OCI-LY7 (cell line): Measurements from ENCODE around the gene SPACDR. TPM values are rescaled to one million over a fixed set of nuclear protein-coding genes. Genes with fewer than 3 reads are reported as not detected.

ENCODE experiments used
- BruUV-seq: library from RNA; stranded (reverse); fragments of 400-500 nt; replicated peaks from 2 replicates; lab custom pipeline; 2021; lab: Mats Ljungman, UMichigan
- CTCF ChIA-PET: fragments of 300-600 bp; sonication (Branson Sonifier 250); formaldehyde crosslinking; loops from one replicate; lab custom pipeline; 2022; ENCODE audit warnings: antibody characterized with exemption; ENCODE audit not compliant: unreplicated experiment; lab: Charles Lee
- POLR2A ChIA-PET: fragments of 300-600 bp; sonication (Branson Sonifier 250); formaldehyde crosslinking; loops from one replicate; lab custom pipeline; 2022; ENCODE audit warnings: antibody characterized with exemption; lab: Charles Lee
- DNase-seq: peaks from one replicate; pipeline ENCODE4 v3.0.0-alpha.2; 2015; ENCODE audit warnings: low spot score
- H2AFZ ChIP-seq: fragments of 200-600 bp; sonication (generic), shearing (Covaris generic); 2 replicates; pipeline ENCODE4 v1.6.1; 2014; ENCODE audit warnings: mild to moderate bottlenecking, antibody characterized with exemption, low read length, moderate library complexity
- H3K27ac ChIP-seq: fragments of 200-600 bp; sonication (generic); 2 replicates; pipeline ENCODE4 v1.5.1; 2014; ENCODE audit warnings: mixed run types, low read depth, mild to moderate bottlenecking, moderate library complexity, low read length, inconsistent platforms; ENCODE audit not compliant: poor library complexity, severe bottlenecking
- H3K36me3 ChIP-seq: fragments of 200-600 bp; sonication (generic); 2 replicates; pipeline ENCODE4 v1.6.1; 2014; ENCODE audit warnings: mild to moderate bottlenecking, antibody characterized with exemption, low read length, moderate library complexity, mixed read lengths; ENCODE audit not compliant: insufficient read depth
- H3K4me1 ChIP-seq: fragments of 200-600 bp; sonication (generic); 2 replicates; pipeline ENCODE4 v1.5.1; 2014; ENCODE audit warnings: mild to moderate bottlenecking, low read length; ENCODE audit not compliant: insufficient read depth, poor library complexity, severe bottlenecking
- H3K4me2 ChIP-seq: fragments of 200-600 bp; sonication (generic); 2 replicates; pipeline ENCODE4 v1.6.1; 2014; ENCODE audit warnings: mild to moderate bottlenecking, low read length
- H3K4me3 ChIP-seq: fragments of 200-600 bp; sonication (generic); 2 replicates; pipeline ENCODE4 v1.5.1; 2014; ENCODE audit warnings: mild to moderate bottlenecking, low read depth, low read length; ENCODE audit not compliant: poor library complexity, severe bottlenecking
- H3K79me2 ChIP-seq: fragments of 200-600 bp; sonication (generic); 2 replicates; pipeline ENCODE4 v1.6.1; 2016; ENCODE audit warnings: low read depth, mild to moderate bottlenecking, low read length, moderate library complexity, mixed read lengths; ENCODE audit not compliant: insufficient read depth
- H3K9me2 ChIP-seq: fragments of 200-600 bp; sonication (generic); 2 replicates; pipeline ENCODE4 v1.6.1; 2016; ENCODE audit warnings: mild to moderate bottlenecking, low read length, mixed read lengths; ENCODE audit not compliant: insufficient read depth
- H3K9me3 ChIP-seq: fragments of 200-600 bp; sonication (generic); 2 replicates; pipeline ENCODE4 v1.6.1; 2014; ENCODE audit warnings: mild to moderate bottlenecking, mixed run types, low read length, mixed read lengths
- H4K20me1 ChIP-seq: fragments of 200-600 bp; sonication (generic); 2 replicates; pipeline ENCODE4 v1.6.1; 2014; ENCODE audit warnings: mild to moderate bottlenecking, antibody characterized with exemption, low read length, moderate library complexity, mixed read lengths; ENCODE audit not compliant: insufficient read depth
- CTCF ChIP-seq: fragments of 200-600 bp; sonication (generic); conservative IDR thresholded peaks from 2 replicates; pipeline ENCODE4 v1.5.1; 2014; ENCODE audit warnings: mild to moderate bottlenecking, antibody characterized with exemption, low read length, moderate library complexity, mixed read lengths
- EZH2phosphoT487 ChIP-seq: fragments of 200-600 bp; sonication (generic); IDR thresholded peaks from 2 replicates; pipeline ENCODE4 v1.6.1; 2018; ENCODE audit warnings: low read depth, borderline replicate concordance, mild to moderate bottlenecking, mixed run types, antibody characterized with exemption, low read length, moderate library complexity, mixed read lengths
- intact Hi-C: fragments of 100-400 bp; cut with micrococcal nuclease; formaldehyde crosslinking; loops from one replicate; pipeline ENCODE4 v1.10.0; 2022; ENCODE audit not compliant: unreplicated experiment
- total RNA-seq, 2 experiments: library from RNA; depleted of rRNA in 1 of 2; stranded (reverse); fragments of >200 nt in 1 of 2; shearing (Covaris generic) in 1 of 2; gene quantifications; 2 replicates each; pipeline ENCODE4 v1.2.3, GENCODE V29; 2014 to 2022

Gene SPACDR
- total RNA-seq, 2 experiments from 2014 or later = 1.6 to 2.4 TPM

- no peaks in the 10 kb centered on the region for H3K36me3 ChIP-seq
- H4K20me1 ChIP-seq = no peaks in the 10 kb centered on the region
- no peaks in the 10 kb centered on the region for H3K9me3 ChIP-seq
- no peak for TF ChIP-seq CTCF
- no peak for TF ChIP-seq EZH2phosphoT487
- CTCF ChIA-PET = interaction anchor here (0.5 kb wide), 1 partner anchor 71 kb away, joined by 3 read pairs; no protein-coding TSS in a partner anchor
- H2AFZ ChIP-seq = peak overlapping the region; percentile 40
- POLR2A ChIA-PET = interaction anchor here (0.7 kb wide), 1 partner anchor 301 kb away, joined by 4 read pairs; no protein-coding TSS in a partner anchor
- no peaks in the 10 kb centered on the region for H3K79me2 ChIP-seq
- H3K4me1 ChIP-seq = peaks cover 18% of the 10 kb centered on the region
- no peaks in the 10 kb centered on the region for H3K9me2 ChIP-seq
- no peak overlapping the region for H3K4me3 ChIP-seq
- H3K4me2 ChIP-seq = peak overlapping the region; percentile 33; the same call in 1 of the 2 replicates
- intact Hi-C loops = no loop called here
- BruUV-seq = no TSS peak
- DNase-seq = no peak
- no peak overlapping the region for H3K27ac ChIP-seq
Measured at GRCh38 chr7:100492738-100493475, 28.8 kb upstream of the SPACDR start.

- no peak overlapping the region for H3K4me3 ChIP-seq
- intact Hi-C loops = no loop called here
Measured at GRCh38 chr7:100491192-100491578, 27.1 kb upstream of the SPACDR start.

More at GRCh38 chr7:100491192-100491578, 27.1 kb upstream of the SPACDR start:
- Histone ChIP-seq H3K9me2 (no peaks in the 10 kb centered on the region), H3K27ac (no peak overlapping the region), H2AFZ (no peak overlapping the region), H3K4me2 (no peak overlapping the region), H3K36me3 (no peaks in the 10 kb centered on the region), H3K9me3 (no peaks in the 10 kb centered on the region), H3K79me2 (no peaks in the 10 kb centered on the region), H4K20me1 (no peaks in the 10 kb centered on the region), H3K4me1 (peaks cover 18% of the 10 kb centered on the region)
- POLR2A ChIA-PET = no interaction called here
- DNase-seq = no peak
- CTCF ChIA-PET = no interaction called here
- no TSS peak for BruUV-seq
- no peak for TF ChIP-seq CTCF
- TF ChIP-seq EZH2phosphoT487 = no peak
